DOHH2 (cell line): Measurements from ENCODE around the gene CALN1.
"Not testable (repeated sequence)": the region's sequence is repeated elsewhere in the genome, so short reads cannot be mapped to it uniquely, and the experiment has no call there.

ENCODE experiments used
- H3F3A ChIP-seq: fragments of 200-600 bp; sonication (generic), shearing (Covaris generic); 2 replicates; pipeline ENCODE4 v1.6.0; 2016; ENCODE audit warnings: antibody characterized with exemption, mild to moderate bottlenecking; ENCODE audit not compliant: control insufficient read depth, insufficient read depth
- H3K27ac ChIP-seq: fragments of 200-600 bp; sonication (generic); 2 replicates; pipeline ENCODE4 v1.5.1; 2014; ENCODE audit warnings: low read depth, mild to moderate bottlenecking, low read length, moderate library complexity
- H3K27me3 ChIP-seq: fragments of 200-600 bp; sonication (generic); 2 replicates; pipeline ENCODE4 v1.6.1; 2014; ENCODE audit warnings: mild to moderate bottlenecking, low read length, mixed read lengths; ENCODE audit not compliant: control insufficient read depth
- H3K36me3 ChIP-seq: fragments of 200-600 bp; sonication (generic); 2 replicates; pipeline ENCODE4 v1.6.1; 2014; ENCODE audit warnings: mild to moderate bottlenecking, low read length, moderate library complexity, mixed read lengths; ENCODE audit not compliant: control insufficient read depth
- H3K4me1 ChIP-seq: fragments of 200-600 bp; sonication (generic); 2 replicates; pipeline ENCODE4 v1.6.1; 2014; ENCODE audit warnings: mild to moderate bottlenecking, low read length, mixed read lengths; ENCODE audit not compliant: control insufficient read depth
- H3K4me2 ChIP-seq: fragments of 200-600 bp; sonication (generic); 2 replicates; pipeline ENCODE4 v1.6.0; 2014; ENCODE audit warnings: mild to moderate bottlenecking, low read length, moderate library complexity
- H3K4me3 ChIP-seq: fragments of 200-600 bp; sonication (generic); 2 replicates; pipeline ENCODE4 v1.5.1; 2014; ENCODE audit warnings: mild to moderate bottlenecking, low read length, mixed read lengths
- H3K79me2 ChIP-seq: fragments of 200-600 bp; sonication (generic); 2 replicates; pipeline ENCODE4 v1.6.1; 2014; ENCODE audit warnings: mild to moderate bottlenecking, low read length, mixed read lengths; ENCODE audit not compliant: control insufficient read depth
- H3K9me2 ChIP-seq: fragments of 200-600 bp; sonication (generic); replicated peaks from 2 replicates; pipeline ENCODE4 v1.6.1; 2014; ENCODE audit warnings: mild to moderate bottlenecking, low read length, mixed read lengths; ENCODE audit not compliant: control insufficient read depth
- H3K9me3 ChIP-seq: fragments of 200-600 bp; sonication (generic); 2 replicates; pipeline ENCODE4 v1.6.1; 2014; ENCODE audit warnings: antibody characterized with exemption, low read length, mixed read lengths; ENCODE audit not compliant: control insufficient read depth, insufficient read depth
- H4K20me1 ChIP-seq: fragments of 200-600 bp; sonication (generic); 2 replicates; pipeline ENCODE4 v1.6.0; 2014; ENCODE audit warnings: low read depth, mild to moderate bottlenecking, antibody characterized with exemption, low read length, moderate library complexity; ENCODE audit not compliant: control insufficient read depth, insufficient read depth
- CTCF ChIP-seq: fragments of 200-600 bp; sonication (generic); IDR thresholded peaks from one replicate; pipeline ENCODE4 v1.5.1; 2014; ENCODE audit warnings: antibody characterized with exemption, mild to moderate bottlenecking, low read depth, low read length; ENCODE audit not compliant: poor library complexity, severe bottlenecking
- EZH2phosphoT487 ChIP-seq: fragments of 200-600 bp; sonication (generic); IDR thresholded peaks from 2 replicates; pipeline ENCODE4 v1.6.1; 2017; ENCODE audit warnings: borderline replicate concordance, mild to moderate bottlenecking, antibody characterized with exemption, low read length, moderate library complexity, mixed read lengths

Gene CALN1

DNA sequence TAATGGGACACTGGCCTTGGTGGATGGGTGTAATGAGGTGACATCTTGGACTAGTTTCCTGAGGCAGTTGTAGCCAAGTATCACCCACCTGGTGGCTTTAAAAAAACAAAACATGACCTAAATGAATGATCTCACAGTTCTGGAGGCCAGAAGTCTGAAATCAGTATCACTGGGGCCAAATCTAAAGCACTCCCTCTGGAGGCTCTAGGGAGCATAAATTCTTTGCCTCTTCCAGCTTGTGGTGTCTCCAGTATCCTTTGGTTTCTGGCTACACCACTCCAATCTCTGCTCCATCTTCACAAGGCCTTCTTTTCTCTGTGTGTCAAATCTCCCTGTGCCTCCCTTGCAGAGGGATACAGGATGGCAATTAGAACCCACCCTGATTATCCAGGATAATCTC lies 342.9 kb downstream of the CALN1 start:
- no peaks in the 10 kb centered on the region for H3K9me2 ChIP-seq
- no peaks in the 10 kb centered on the region for H3K36me3 ChIP-seq
- no peak overlapping the region for H3K4me2 ChIP-seq
- no peaks in the 10 kb centered on the region for H3K79me2 ChIP-seq
- no peaks in the 10 kb centered on the region for H3K4me1 ChIP-seq
- TF ChIP-seq EZH2phosphoT487 (no peak), CTCF (no peak)
- no peaks in the 10 kb centered on the region for H4K20me1 ChIP-seq
- H3K4me3 ChIP-seq: no peak overlapping the region
- H3K9me3 ChIP-seq: no peaks in the 10 kb centered on the region
- H3K27me3 ChIP-seq: no peaks in the 10 kb centered on the region
- no peak overlapping the region for H3K27ac ChIP-seq
- no peaks in the 10 kb centered on the region for H3F3A ChIP-seq

- H3K4me1 ChIP-seq, H3K4me3 ChIP-seq, H3K79me2 ChIP-seq, H3F3A ChIP-seq, H3K27me3 ChIP-seq, H3K4me2 ChIP-seq, H3K9me2 ChIP-seq, H3K9me3 ChIP-seq, H3K27ac ChIP-seq, H4K20me1 ChIP-seq, H3K36me3 ChIP-seq: not testable (repeated sequence)
These were observed 346.4 kb downstream of the CALN1 start for GRCh38 chr7:72065764-72066163.

DNA sequence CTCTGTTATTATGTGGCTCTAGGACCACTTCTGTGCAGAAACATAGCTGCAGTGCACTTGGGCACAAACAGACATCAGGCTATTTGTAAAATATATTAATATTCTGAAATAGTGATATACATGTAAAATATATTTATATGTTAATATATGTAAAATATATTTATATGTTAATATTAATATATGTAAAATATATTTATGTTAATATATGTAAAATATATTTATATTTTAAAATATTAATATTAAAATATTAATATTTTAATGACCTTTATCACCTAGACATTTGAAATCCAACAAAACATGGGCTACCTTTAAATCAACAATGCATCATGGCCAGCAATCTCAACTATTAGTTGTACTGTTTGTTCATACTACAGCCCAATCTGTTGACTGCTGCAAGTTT lies 347.2 kb downstream of the CALN1 start:
- no peaks in the 10 kb centered on the region for H3K27me3 ChIP-seq
- H3K4me3 ChIP-seq: no peak overlapping the region
- H3K79me2 ChIP-seq: no peaks in the 10 kb centered on the region
- H3K36me3 ChIP-seq: no peaks in the 10 kb centered on the region
- no peaks in the 10 kb centered on the region for H3K4me1 ChIP-seq
- H3K27ac ChIP-seq: no peak overlapping the region
- H3F3A ChIP-seq: no peaks in the 10 kb centered on the region
- no peaks in the 10 kb centered on the region for H3K9me3 ChIP-seq
- no peaks in the 10 kb centered on the region for H4K20me1 ChIP-seq
- TF ChIP-seq EZH2phosphoT487 (no peak), CTCF (no peak)
- no peak overlapping the region for H3K4me2 ChIP-seq
- no peaks in the 10 kb centered on the region for H3K9me2 ChIP-seq

GRCh38 chr7:72063330-72063729 lies 348.8 kb downstream of the CALN1 start:
- Histone ChIP-seq H3K9me3 (no peaks in the 10 kb centered on the region), H3K9me2 (no peaks in the 10 kb centered on the region), H3F3A (no peaks in the 10 kb centered on the region), H3K4me1 (no peaks in the 10 kb centered on the region), H3K4me3 (no peak overlapping the region), H3K27me3 (no peaks in the 10 kb centered on the region), H3K4me2 (no peak overlapping the region), H3K36me3 (no peaks in the 10 kb centered on the region), H3K79me2 (no peaks in the 10 kb centered on the region), H4K20me1 (no peaks in the 10 kb centered on the region), H3K27ac (no peak overlapping the region)
- no peak for TF ChIP-seq CTCF
- TF ChIP-seq EZH2phosphoT487: no peak
